ENCODE data around the gene XYLT2. TPM values are rescaled to one million over a fixed set of nuclear protein-coding genes. Genes with fewer than 3 reads are reported as not detected.

The XYLT2 gene
- total RNA-seq, 6 experiments from 2014 or later, result 7.0 to 13.8 (median 9.4) TPM

GRCh38 chr17:50352072-50352692, 6.3 kb downstream of the XYLT2 start:
- intact Hi-C loops (cut with DNase I), result loop anchor here in 1 of 2 donors (10.0 kb wide), 1 partner anchor 133 kb away; no protein-coding TSS in a partner anchor
- ATAC-seq, result peak in 2 of 4 donors; percentile 3 to 49
- no peaks in the 10 kb centered on the region for H3K4me1 ChIP-seq
- no peak overlapping the region for H3K27ac ChIP-seq
- TF ChIP-seq CTCF (IDR thresholded peaks at IDR 0.05), result no peak
- no peak for TF ChIP-seq POLR2A (IDR thresholded peaks at IDR 0.05)
- H3K36me3 ChIP-seq, result peaks cover 0 to 8% (median 3%) of the 10 kb centered on the region in 4 donors
- WGBS (ENCODE audit: insufficient coverage, low coverage, low lambda C conversion rate, missing lambda C conversion rate), result 100% methylated on average over 2 of the region's 6 CpGs
- H3K4me3 ChIP-seq, result no peak overlapping the region
- H3K27me3 ChIP-seq, result no peaks in the 10 kb centered on the region
- peak in 1 of 3 donors; percentile 60 for DNase-seq
- no peaks in the 10 kb centered on the region for H3K9me3 ChIP-seq

- ATAC-seq, result no peak
- Histone ChIP-seq H3K4me3 (no peak overlapping the region), H3K36me3 (peaks cover 0 to 8% (median 4%) of the 10 kb centered on the region in 4 donors), H3K27me3 (no peaks in the 10 kb centered on the region), H3K4me1 (no peaks in the 10 kb centered on the region), H3K9me3 (no peaks in the 10 kb centered on the region), H3K27ac (no peak overlapping the region)
- peak in 1 of 3 donors; percentile 37 for DNase-seq
- no peak for TF ChIP-seq POLR2A (IDR thresholded peaks at IDR 0.05)
- intact Hi-C loops (cut with DNase I), result loop anchor here in 1 of 2 donors (10.0 kb wide), 1 partner anchor 132 kb away; no protein-coding TSS in a partner anchor
- WGBS (ENCODE audit: insufficient coverage, low coverage, low lambda C conversion rate, missing lambda C conversion rate), result 91% methylated on average over 12 of the region's 21 CpGs
Measured at GRCh38 chr17:50352693-50353599, 7.0 kb downstream of the XYLT2 start.

GRCh38 chr17:50353600-50354195, 7.8 kb downstream of the XYLT2 start:
- no CpG with 5 or more reads among the region's 27 CpGs for WGBS (ENCODE audit: insufficient coverage, low coverage, low lambda C conversion rate, missing lambda C conversion rate)
- intact Hi-C loops (cut with DNase I), result loop anchor here in 1 of 2 donors (10.0 kb wide), 1 partner anchor 131 kb away; no protein-coding TSS in a partner anchor
- ATAC-seq (peak in 1 of 4 donors; percentile 4), DNase-seq (peak in 1 of 3 donors; percentile 45)
- no peak for TF ChIP-seq POLR2A (IDR thresholded peaks at IDR 0.05)
- TF ChIP-seq CTCF (IDR thresholded peaks at IDR 0.05), result no peak
- Histone ChIP-seq H3K9me3 (no peaks in the 10 kb centered on the region), H3K36me3 (peaks cover 0 to 14% (median 4%) of the 10 kb centered on the region in 4 donors), H3K4me1 (peaks cover 0 to 2% (median 0%) of the 10 kb centered on the region in 4 donors), H3K27ac (no peak overlapping the region), H3K27me3 (no peaks in the 10 kb centered on the region), H3K4me3 (no peak overlapping the region)

GRCh38 chr17:50354198-50354597, 8.3 kb downstream of the XYLT2 start:
- Histone ChIP-seq H3K36me3 (peaks cover 0 to 14% (median 4%) of the 10 kb centered on the region in 4 donors), H3K27me3 (no peaks in the 10 kb centered on the region), H3K9me3 (no peaks in the 10 kb centered on the region), H3K4me3 (no peak overlapping the region), H3K27ac (no peak overlapping the region), H3K4me1 (peaks cover 0 to 7% (median 0%) of the 10 kb centered on the region in 4 donors)
- no peak for TF ChIP-seq CTCF (IDR thresholded peaks at IDR 0.05)
- no peak for TF ChIP-seq POLR2A (IDR thresholded peaks at IDR 0.05)
- peak in 1 of 3 donors; percentile 43 for DNase-seq
- no CpG with 5 or more reads among the region's 15 CpGs for WGBS (ENCODE audit: insufficient coverage, low coverage, low lambda C conversion rate, missing lambda C conversion rate)
- intact Hi-C loops (cut with DNase I), result loop anchor here in 1 of 2 donors (10.0 kb wide), 1 partner anchor 131 kb away; no protein-coding TSS in a partner anchor
- ATAC-seq, result no peak

All from right lobe of liver (tissue), 6 donors.